ENCODE results near the gene USP3.

DNA sequence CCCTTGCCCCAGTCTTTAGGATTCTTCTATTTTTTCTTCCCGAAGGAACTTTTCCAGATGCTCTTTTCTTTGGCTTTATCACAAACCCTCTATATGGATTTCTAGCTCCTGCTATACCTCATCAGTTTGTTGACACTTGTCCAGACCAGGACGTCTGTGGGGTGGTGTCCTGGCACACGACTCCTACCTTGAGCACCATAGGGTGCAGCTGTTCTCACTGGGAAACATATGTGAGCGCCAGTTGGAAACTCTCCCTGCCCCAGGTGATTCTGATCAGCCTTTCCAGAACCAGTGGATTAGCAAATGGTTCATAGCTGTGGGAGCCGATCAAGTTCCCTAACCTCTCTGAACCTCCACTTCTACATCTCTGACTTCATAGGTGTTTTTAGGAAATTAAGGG lies 40.6 kb upstream of the USP3 start:
- TF ChIP-seq POLR2A (IDR thresholded peaks at IDR 0.05; ENCODE audit: low read depth) = no peak
- no peak for TF ChIP-seq POLR2AphosphoS5 (IDR thresholded peaks at IDR 0.05)
- TF ChIP-seq, protein P1, sequence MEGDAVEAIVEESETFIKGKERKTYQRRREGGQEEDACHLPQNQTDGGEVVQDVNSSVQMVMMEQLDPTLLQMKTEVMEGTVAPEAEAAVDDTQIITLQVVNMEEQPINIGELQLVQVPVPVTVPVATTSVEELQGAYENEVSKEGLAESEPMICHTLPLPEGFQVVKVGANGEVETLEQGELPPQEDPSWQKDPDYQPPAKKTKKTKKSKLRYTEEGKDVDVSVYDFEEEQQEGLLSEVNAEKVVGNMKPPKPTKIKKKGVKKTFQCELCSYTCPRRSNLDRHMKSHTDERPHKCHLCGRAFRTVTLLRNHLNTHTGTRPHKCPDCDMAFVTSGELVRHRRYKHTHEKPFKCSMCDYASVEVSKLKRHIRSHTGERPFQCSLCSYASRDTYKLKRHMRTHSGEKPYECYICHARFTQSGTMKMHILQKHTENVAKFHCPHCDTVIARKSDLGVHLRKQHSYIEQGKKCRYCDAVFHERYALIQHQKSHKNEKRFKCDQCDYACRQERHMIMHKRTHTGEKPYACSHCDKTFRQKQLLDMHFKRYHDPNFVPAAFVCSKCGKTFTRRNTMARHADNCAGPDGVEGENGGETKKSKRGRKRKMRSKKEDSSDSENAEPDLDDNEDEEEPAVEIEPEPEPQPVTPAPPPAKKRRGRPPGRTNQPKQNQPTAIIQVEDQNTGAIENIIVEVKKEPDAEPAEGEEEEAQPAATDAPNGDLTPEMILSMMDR (IDR thresholded peaks at IDR 0.05) = no peak

Measured in esophagus muscularis mucosa (tissue), 3 donors.